SK-N-SH (cell line): ENCODE measurements around the gene FTO. TPM values are rescaled to one million over a fixed set of nuclear protein-coding genes. Genes with fewer than 3 reads are reported as not detected.

Source experiments
- CTCF ChIA-PET: fragments of 300-600, 350-600 bp; formaldehyde crosslinking; extraction: SDS; loops from one replicate; lab custom pipeline; 2021; lab: Yijun Ruan, JAX
- POLR2A ChIA-PET: fragments of 350-600 bp; sonication (Branson Sonifier 250); formaldehyde crosslinking; extraction: SDS; loops from one replicate; lab custom pipeline; 2020; ENCODE audit warnings: antibody characterized with exemption, inconsistent platforms; lab: Yijun Ruan, JAX
- DNase-seq: peaks from one replicate; pipeline ENCODE4 v3.0.0; 2012
- H2AFZ ChIP-seq: fragments of 200-600 bp; sonication (generic); 2 replicates; pipeline ENCODE4 v1.8.1; 2016; ENCODE audit warnings: antibody characterized with exemption, mild to moderate bottlenecking, low read depth
- H3F3A ChIP-seq: fragments of 200-600 bp; sonication (generic); replicated peaks from 2 replicates; pipeline ENCODE3; 2016; ENCODE audit warnings: antibody characterized with exemption, mild to moderate bottlenecking; ENCODE audit not compliant: insufficient read depth
- H3K27ac ChIP-seq, 2 experiments: fragments of 200-500 bp in 1 of 2; fragments of 200-600 bp in 1 of 2; sonication (Bioruptor generic) in 1 of 2; sonication (generic), shearing (Covaris generic) in 1 of 2; 2 replicates each; pipeline versions ENCODE4 v1.5.1 to v1.6.1; 2014 to 2016; ENCODE audit warnings: low read depth in 2 of 2, inconsistent platforms in 1 of 2, low read length in 1 of 2, mild to moderate bottlenecking in 1 of 2, mixed read lengths in 1 of 2
- H3K27me3 ChIP-seq: fragments of 200-600 bp; sonication (generic), shearing (Covaris generic); 2 replicates; pipeline ENCODE4 v1.6.1; 2016; ENCODE audit warnings: mixed run types; ENCODE audit not compliant: insufficient read depth
- H3K36me3 ChIP-seq, 2 experiments: fragments of 200-500 bp in 1 of 2; fragments of 200-600 bp in 1 of 2; sonication (Bioruptor generic) in 1 of 2; sonication (generic) in 1 of 2; replicated peaks in 1 of 2; 2 replicates each; pipeline versions ENCODE3 to v1.5.1; 2014 to 2016; ENCODE audit warnings: low read length in 1 of 2, mild to moderate bottlenecking in 1 of 2; ENCODE audit not compliant: insufficient read depth in 2 of 2, control insufficient read depth in 1 of 2
- H3K4me1 ChIP-seq, 2 experiments: fragments of 200-500 bp in 1 of 2; fragments of 200-600 bp in 1 of 2; sonication (Bioruptor generic) in 1 of 2; sonication (generic), shearing (Covaris generic) in 1 of 2; 2 replicates each; pipeline versions ENCODE4 v1.5.1 to v1.6.1; 2014 to 2016; ENCODE audit warnings: low read depth in 1 of 2, low read length in 1 of 2, mixed run types in 1 of 2; ENCODE audit not compliant: insufficient read depth in 2 of 2, control insufficient read depth in 1 of 2
- H3K4me2 ChIP-seq: fragments of 200-600 bp; sonication (generic), shearing (Covaris generic); 2 replicates; pipeline ENCODE4 v1.6.1; 2017; ENCODE audit warnings: mixed run types
- H3K4me3 ChIP-seq, 2 experiments: fragments of 200-500 bp in 1 of 2; fragments of 200-600 bp in 1 of 2; sonication (Bioruptor generic) in 1 of 2; sonication (generic), shearing (Covaris generic) in 1 of 2; 2 replicates each; pipeline versions ENCODE4 v1.5.1 to v1.8.1; 2014 to 2016; ENCODE audit warnings: low read depth in 2 of 2, inconsistent platforms in 1 of 2, low read length in 1 of 2, mild to moderate bottlenecking in 1 of 2, mixed read lengths in 1 of 2, moderate library complexity in 1 of 2
- H3K79me2 ChIP-seq: fragments of 200-600 bp; sonication (generic); 2 replicates; pipeline ENCODE4 v1.8.1; 2017; ENCODE audit warnings: mild to moderate bottlenecking; ENCODE audit not compliant: insufficient read depth
- H3K9ac ChIP-seq: fragments of 200-600 bp; sonication (generic); 2 replicates; pipeline ENCODE4 v1.6.1; 2017; ENCODE audit warnings: mixed run types
- H3K9me2 ChIP-seq: fragments of 200-600 bp; sonication (generic); 2 replicates; pipeline ENCODE4 v1.6.1; 2017; ENCODE audit warnings: mixed run types
- H3K9me3 ChIP-seq: fragments of 200-600 bp; sonication (generic); 2 replicates; pipeline ENCODE4 v1.6.1; 2017; ENCODE audit warnings: mixed run types, mild to moderate bottlenecking, moderate library complexity
- H4K20me1 ChIP-seq: fragments of 200-600 bp; sonication (generic); 2 replicates; pipeline ENCODE4 v1.6.1; 2017; ENCODE audit warnings: mild to moderate bottlenecking, mixed run types; ENCODE audit not compliant: insufficient read depth
- CTCF ChIP-seq: fragments of 200-600 bp; sonication (generic); IDR thresholded peaks from 2 replicates; pipeline ENCODE4 v1.6.1; 2017; ENCODE audit warnings: antibody characterized with exemption, mild to moderate bottlenecking, moderate library complexity
- ELF1 ChIP-seq: IDR thresholded peaks from 2 replicates; pipeline ENCODE4 v1.4.0; 2012
- FOSL2 ChIP-seq: IDR thresholded peaks from 2 replicates; pipeline ENCODE4 v1.4.0; 2012; ENCODE audit warnings: low read depth, mild to moderate bottlenecking, moderate library complexity, borderline replicate concordance
- FOXM1 ChIP-seq: IDR thresholded peaks from 2 replicates; pipeline ENCODE4 v1.4.0; 2012; ENCODE audit warnings: low read depth, mild to moderate bottlenecking
- GATA2 ChIP-seq: sonication (generic); formaldehyde crosslinking; IDR thresholded peaks from 2 replicates; pipeline ENCODE4 v1.5.0; 2020; ENCODE audit warnings: mild to moderate bottlenecking, missing genetic modification reagents
- IRF3 ChIP-seq: fragments of 150-350 bp; IDR thresholded peaks from 2 replicates; pipeline ENCODE4 v1.6.1; 2016; ENCODE audit warnings: mild to moderate bottlenecking, low read depth, low read length
- PBX3 ChIP-seq: IDR thresholded peaks from 2 replicates; pipeline ENCODE4; 2012
- RAD21 ChIP-seq: IDR thresholded peaks from 2 replicates; pipeline ENCODE4 v1.6.1; 2012; ENCODE audit warnings: mild to moderate bottlenecking, low read length
- RCOR1 ChIP-seq: fragments of 150-350 bp; IDR thresholded peaks from 2 replicates; pipeline ENCODE4 v1.6.1; 2017; ENCODE audit warnings: antibody characterized with exemption, low read length
- RXRA ChIP-seq: IDR thresholded peaks from 2 replicates; pipeline ENCODE4 v1.4.0; 2012; ENCODE audit warnings: low read depth, mild to moderate bottlenecking, borderline replicate concordance
- SMC3 ChIP-seq: IDR thresholded peaks from 2 replicates; pipeline ENCODE4 v1.6.1; 2012; ENCODE audit warnings: low read depth, low read length, improper control_type of control experiment
- TEAD4 ChIP-seq: IDR thresholded peaks from 2 replicates; pipeline ENCODE4 v1.4.0; 2012; ENCODE audit warnings: mild to moderate bottlenecking, borderline replicate concordance; ENCODE audit not compliant: insufficient read depth
- ZBTB33 ChIP-seq: IDR thresholded peaks from 2 replicates; pipeline ENCODE4 v1.4.0; 2012; ENCODE audit warnings: low read depth, borderline replicate concordance
- WGBS: methylation state at CpG from one replicate; pipeline ENCODE4 v1.1.6; 2017; ENCODE audit warnings: low lambda C conversion rate; 5-methylcytosine and 5-hydroxymethylcytosine counted together
- polyA plus RNA-seq, 3 experiments: library from polyadenylated mRNA; depleted of rRNA; stranded (reverse); fragments of >200 nt; gene quantifications; 2 replicates each; pipeline ENCODE4 v1.2.3, GENCODE V29; 2012
- TF ChIP-seq, protein P1 (sequence below): IDR thresholded peaks from 2 replicates; pipeline ENCODE4 v1.6.1; 2012; ENCODE audit warnings: mild to moderate bottlenecking, low read depth, low read length, moderate library complexity

The FTO gene
- polyA plus RNA-seq, 1 of the 3 experiments (the other 2 are of a cell fraction) = 41.2 TPM

- TF ChIP-seq PBX3 (no peak), CTCF (no peak), SMC3 (no peak), IRF3 (no peak), GATA2 (CRISPR knock-in tag) (no peak), TEAD4 (no peak), FOXM1 (no peak)
Observed at GRCh38 chr16:53832896-53833544, 129.1 kb downstream of the FTO start (continued).

DNA sequence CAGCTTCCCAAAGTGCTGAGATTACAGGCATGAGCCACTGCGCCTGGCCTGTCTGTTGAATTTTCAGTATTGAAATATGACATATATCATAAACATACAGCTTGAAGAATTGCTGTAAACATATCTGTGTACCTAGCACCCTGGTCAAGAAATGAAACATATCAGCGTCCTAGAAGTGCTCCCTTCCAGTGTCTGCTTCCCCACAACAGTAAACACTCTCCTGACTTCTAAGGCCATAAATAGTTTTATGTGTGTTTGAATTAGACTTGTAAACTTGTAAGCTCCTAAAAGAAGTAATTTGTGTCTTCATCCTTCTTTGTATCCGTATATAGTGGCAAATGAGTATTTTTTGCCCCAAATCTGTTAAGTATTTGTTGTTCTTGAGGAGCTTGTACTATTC, 132.2 kb downstream of the FTO start:
- Histone ChIP-seq H2AFZ (no peak overlapping the region), H3K36me3 (peaks cover 0 to 14% of the 10 kb centered on the region in 2 experiments), H4K20me1 (no peaks in the 10 kb centered on the region), H3K27ac (no peak overlapping the region), H3K4me3 (no peak overlapping the region), H3K9me3 (no peaks in the 10 kb centered on the region), H3K27me3 (no peaks in the 10 kb centered on the region), H3K4me2 (no peak overlapping the region), H3K4me1 (no peaks in the 10 kb centered on the region), H3K9me2 (no peaks in the 10 kb centered on the region), H3F3A (no peaks in the 10 kb centered on the region), H3K9ac (no peak overlapping the region), H3K79me2 (no peaks in the 10 kb centered on the region)
- WGBS = 99% methylated on average over 3 of the region's 3 CpGs
- ChIA-PET CTCF (no interaction called here), POLR2A (no interaction called here)
- no peak for DNase-seq
- TF ChIP-seq RCOR1 (no peak), RAD21 (no peak), CTCF (no peak), PBX3 (no peak), ELF1 (no peak), FOSL2 (no peak), IRF3 (no peak), ZBTB33 (no peak), RXRA (no peak), TEAD4 (no peak)
- TF ChIP-seq, protein P1, sequence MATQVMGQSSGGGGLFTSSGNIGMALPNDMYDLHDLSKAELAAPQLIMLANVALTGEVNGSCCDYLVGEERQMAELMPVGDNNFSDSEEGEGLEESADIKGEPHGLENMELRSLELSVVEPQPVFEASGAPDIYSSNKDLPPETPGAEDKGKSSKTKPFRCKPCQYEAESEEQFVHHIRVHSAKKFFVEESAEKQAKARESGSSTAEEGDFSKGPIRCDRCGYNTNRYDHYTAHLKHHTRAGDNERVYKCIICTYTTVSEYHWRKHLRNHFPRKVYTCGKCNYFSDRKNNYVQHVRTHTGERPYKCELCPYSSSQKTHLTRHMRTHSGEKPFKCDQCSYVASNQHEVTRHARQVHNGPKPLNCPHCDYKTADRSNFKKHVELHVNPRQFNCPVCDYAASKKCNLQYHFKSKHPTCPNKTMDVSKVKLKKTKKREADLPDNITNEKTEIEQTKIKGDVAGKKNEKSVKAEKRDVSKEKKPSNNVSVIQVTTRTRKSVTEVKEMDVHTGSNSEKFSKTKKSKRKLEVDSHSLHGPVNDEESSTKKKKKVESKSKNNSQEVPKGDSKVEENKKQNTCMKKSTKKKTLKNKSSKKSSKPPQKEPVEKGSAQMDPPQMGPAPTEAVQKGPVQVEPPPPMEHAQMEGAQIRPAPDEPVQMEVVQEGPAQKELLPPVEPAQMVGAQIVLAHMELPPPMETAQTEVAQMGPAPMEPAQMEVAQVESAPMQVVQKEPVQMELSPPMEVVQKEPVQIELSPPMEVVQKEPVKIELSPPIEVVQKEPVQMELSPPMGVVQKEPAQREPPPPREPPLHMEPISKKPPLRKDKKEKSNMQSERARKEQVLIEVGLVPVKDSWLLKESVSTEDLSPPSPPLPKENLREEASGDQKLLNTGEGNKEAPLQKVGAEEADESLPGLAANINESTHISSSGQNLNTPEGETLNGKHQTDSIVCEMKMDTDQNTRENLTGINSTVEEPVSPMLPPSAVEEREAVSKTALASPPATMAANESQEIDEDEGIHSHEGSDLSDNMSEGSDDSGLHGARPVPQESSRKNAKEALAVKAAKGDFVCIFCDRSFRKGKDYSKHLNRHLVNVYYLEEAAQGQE = no peak
